ENCODE measurements around the gene DEXI. TPM values are rescaled to one million over a fixed set of nuclear protein-coding genes. Genes with fewer than 3 reads are reported as not detected.

DEXI gene
- total RNA-seq, 4 donors from 2014 or later, result 106 to 133 (median 125) TPM

GRCh38 chr16:10895053-10895946 lies 47.0 kb downstream of the DEXI start:
- TF ChIP-seq EP300 (IDR thresholded peaks at IDR 0.05), result no peak
- no peak for TF ChIP-seq POLR2AphosphoS5 (IDR thresholded peaks at IDR 0.05)
- TF ChIP-seq CTCF (IDR thresholded peaks at IDR 0.05), result no peak
- TF ChIP-seq POLR2A (IDR thresholded peaks at IDR 0.05; ENCODE audit: low read depth), result no peak
- Histone ChIP-seq H3K4me3 (no peak overlapping the region), H3K36me3 (peaks cover 0 to 17% (median 3%) of the 10 kb centered on the region in 4 donors), H3K27ac (replicated peaks in 1 of 4) (no peak overlapping the region), H3K27me3 (peaks cover 0 to 25% (median 0%) of the 10 kb centered on the region in 4 donors), H3K9me3 (no peaks in the 10 kb centered on the region), H3K4me1 (peaks cover 0 to 7% (median 0%) of the 10 kb centered on the region in 4 donors)
- no peak for DNase-seq (ENCODE audit: extremely low spot score)
- intact Hi-C loops (cut with DNase I), result no loop called here
- 39% methylated on average over 11 of the region's 17 CpGs for WGBS

GRCh38 chr16:10892782-10893318 lies 49.4 kb downstream of the DEXI start:
- no peak overlapping the region for H3K27ac ChIP-seq (replicated peaks in 1 of 4)
- no peak for DNase-seq (ENCODE audit: extremely low spot score)
- intact Hi-C loops (cut with DNase I), result no loop called here
- H3K4me3 ChIP-seq, result no peak overlapping the region
- no peaks in the 10 kb centered on the region for H3K9me3 ChIP-seq
- peaks cover 0 to 3% (median 0%) of the 10 kb centered on the region in 4 donors for H3K36me3 ChIP-seq
- peaks cover 0 to 41% (median 0%) of the 10 kb centered on the region in 4 donors for H3K27me3 ChIP-seq
- TF ChIP-seq POLR2A (IDR thresholded peaks at IDR 0.05; ENCODE audit: low read depth) (no peak), POLR2AphosphoS5 (IDR thresholded peaks at IDR 0.05) (no peak), EP300 (IDR thresholded peaks at IDR 0.05) (no peak)
- 78% methylated on average over 5 of the region's 5 CpGs for WGBS
- H3K4me1 ChIP-seq, result peaks cover 0 to 7% (median 0%) of the 10 kb centered on the region in 4 donors

DNA sequence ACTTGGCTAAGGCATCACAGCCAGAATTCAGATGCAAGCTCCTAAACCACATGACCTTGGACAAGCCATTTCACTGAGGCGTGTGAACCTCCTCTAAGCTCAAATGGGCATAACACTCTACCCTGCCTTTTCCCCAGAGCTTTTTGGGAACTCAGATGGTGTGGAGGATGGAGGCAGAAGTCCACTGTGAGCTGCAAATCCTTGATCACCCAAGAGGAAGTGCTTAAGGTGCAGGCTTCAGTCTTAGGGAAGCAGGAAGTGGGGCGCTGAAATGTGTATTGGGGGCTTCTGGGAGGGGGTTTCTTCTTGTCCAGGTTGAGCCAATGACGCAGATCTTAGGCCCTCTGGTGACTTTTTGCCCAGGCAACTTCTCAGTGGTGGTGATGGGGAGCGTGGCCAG lies 52.4 kb downstream of the DEXI start:
- Histone ChIP-seq H3K9me3 (no peaks in the 10 kb centered on the region), H3K4me3 (no peak overlapping the region), H3K27ac (replicated peaks in 1 of 4) (no peak overlapping the region), H3K27me3 (peaks cover 0 to 30% (median 0%) of the 10 kb centered on the region in 4 donors), H3K4me1 (peaks cover 0 to under 1% (median 0%) of the 10 kb centered on the region in 4 donors), H3K36me3 (no peaks in the 10 kb centered on the region)
- TF ChIP-seq POLR2AphosphoS5 (IDR thresholded peaks at IDR 0.05), result no peak
- no peak for TF ChIP-seq POLR2A (IDR thresholded peaks at IDR 0.05; ENCODE audit: low read depth)
- DNase-seq (ENCODE audit: extremely low spot score), result no peak
- WGBS, result 92% methylated on average over 4 of the region's 4 CpGs
- intact Hi-C loops (cut with DNase I), result no loop called here

DNA sequence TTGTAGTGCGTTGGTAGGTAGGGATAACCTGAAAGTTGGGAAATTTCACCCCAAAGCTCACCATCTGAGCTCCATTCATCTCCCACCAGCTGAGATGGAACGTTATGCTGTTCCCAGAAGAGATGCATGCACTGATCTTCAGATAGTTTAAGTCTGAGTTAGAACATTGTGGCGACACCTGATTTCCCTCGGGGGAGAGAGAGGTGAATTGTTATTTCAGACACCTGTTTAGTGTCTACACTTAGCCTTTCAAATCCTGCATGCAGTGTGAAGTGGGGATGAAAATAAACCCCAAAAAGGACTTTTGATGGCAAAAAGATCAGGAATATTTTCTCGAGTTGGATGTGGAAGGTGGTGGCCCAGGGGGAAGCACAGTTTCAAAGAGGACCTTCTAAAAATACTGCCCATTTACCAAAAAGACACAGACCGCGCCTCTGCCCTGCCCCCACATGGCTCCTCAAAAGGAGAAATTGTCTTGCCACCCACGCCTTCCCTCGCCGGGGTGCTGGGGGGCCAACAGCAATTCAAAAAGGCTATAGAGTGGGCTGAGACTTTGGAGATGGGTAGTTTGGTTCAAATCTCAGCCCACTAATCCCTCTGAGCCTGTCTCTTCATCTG lies 53.8 kb downstream of the DEXI start:
- Histone ChIP-seq H3K4me3 (no peak overlapping the region), H3K4me1 (no peaks in the 10 kb centered on the region), H3K27me3 (peaks cover 0 to 25% (median 0%) of the 10 kb centered on the region in 4 donors), H3K9me3 (no peaks in the 10 kb centered on the region), H3K27ac (replicated peaks in 1 of 4) (no peak overlapping the region), H3K36me3 (no peaks in the 10 kb centered on the region)
- intact Hi-C loops (cut with DNase I), result no loop called here
- WGBS, result 62% methylated on average over 10 of the region's 10 CpGs
- no peak for DNase-seq (ENCODE audit: extremely low spot score)
- TF ChIP-seq EP300 (IDR thresholded peaks at IDR 0.05), result no peak
- no peak for TF ChIP-seq CTCF (IDR thresholded peaks at IDR 0.05)

DNA sequence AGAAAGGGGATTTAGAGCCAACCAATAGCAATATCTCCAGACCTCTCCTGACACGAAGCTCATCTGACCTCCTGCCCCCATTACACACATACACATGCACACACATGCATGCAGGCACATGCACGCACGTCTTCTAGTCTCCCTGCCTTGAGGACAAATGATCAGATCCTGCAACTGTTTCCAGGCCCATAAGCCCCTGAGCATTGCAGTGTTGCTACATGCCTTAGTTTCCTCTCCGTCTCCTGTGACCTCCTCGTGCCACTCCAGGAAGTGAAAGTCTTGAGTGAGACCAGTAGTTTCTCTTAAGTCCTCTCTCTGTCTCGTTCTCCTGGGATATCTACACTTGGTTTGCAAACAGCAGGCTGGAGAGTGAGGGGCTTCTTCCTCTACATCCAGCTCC lies 57.0 kb downstream of the DEXI start:
- H3K4me1 ChIP-seq, result peaks cover 0 to under 1% (median 0%) of the 10 kb centered on the region in 4 donors
- no peak for TF ChIP-seq POLR2AphosphoS5 (IDR thresholded peaks at IDR 0.05)
- no peak for TF ChIP-seq EP300 (IDR thresholded peaks at IDR 0.05)
- TF ChIP-seq POLR2A (IDR thresholded peaks at IDR 0.05; ENCODE audit: low read depth), result no peak
- no peak for TF ChIP-seq CTCF (IDR thresholded peaks at IDR 0.05)
- H3K36me3 ChIP-seq, result no peaks in the 10 kb centered on the region
- no peak for DNase-seq (ENCODE audit: extremely low spot score)
- H3K4me3 ChIP-seq, result no peak overlapping the region
- intact Hi-C loops (cut with DNase I), result no loop called here
- H3K27ac ChIP-seq (replicated peaks in 1 of 4), result no peak overlapping the region
- H3K27me3 ChIP-seq, result peaks cover 0 to 29% (median 0%) of the 10 kb centered on the region in 4 donors
- WGBS, result 51% methylated on average over 6 of the region's 6 CpGs
- no peaks in the 10 kb centered on the region for H3K9me3 ChIP-seq

Measured in esophagus muscularis mucosa (tissue), 4 donors.